Measurements from ENCODE around the gene KDM2A. TPM values are rescaled to one million over a fixed set of nuclear protein-coding genes. Genes with fewer than 3 reads are reported as not detected.
A peak's percentile ranks its signal among the peaks of the same experiment; 100 is the strongest.
"Not testable (repeated sequence)": the region's sequence is repeated elsewhere in the genome, so short reads cannot be mapped to it uniquely, and the experiment has no call there.

Gene KDM2A
- total RNA-seq, 3 donors from 2014 or later (not counting 1 experiment from before 2014, with no cell fraction given) = 268 to 312 (median 283) TPM

DNA sequence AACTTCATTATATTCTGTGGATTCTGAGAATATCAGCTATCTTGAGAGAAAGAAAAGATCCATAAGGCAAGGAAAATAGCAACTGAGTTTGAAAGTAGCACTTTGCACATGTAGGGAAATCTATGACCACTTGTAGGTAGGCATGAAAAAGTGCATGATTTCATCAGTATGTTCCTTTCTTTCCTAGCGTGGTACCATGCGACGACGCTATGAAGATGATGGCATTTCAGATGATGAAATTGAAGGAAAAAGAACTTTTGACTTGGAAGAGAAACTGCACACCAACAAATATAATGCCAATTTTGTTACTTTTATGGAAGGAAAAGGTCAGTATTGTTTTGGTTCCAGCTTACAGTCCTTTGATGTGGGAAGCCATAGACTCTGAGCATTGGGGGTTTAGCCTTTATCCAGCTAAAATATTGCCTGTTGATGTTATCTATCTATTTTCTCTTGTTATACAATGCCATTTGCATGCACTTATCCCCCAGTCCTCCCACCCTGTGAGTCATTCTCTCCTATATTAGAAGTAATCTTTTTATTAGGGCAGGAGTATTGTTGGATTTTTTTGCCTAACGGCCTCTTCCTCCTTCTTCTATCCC is 60.9 kb downstream of the KDM2A start:
- Mint-ChIP-seq H3K36me3 (peaks cover 14% of the 10 kb centered on the region), H3K4me1 (peaks cover 37 to 39% of the 10 kb centered on the region in 2 donors), H3K27ac (no peak overlapping the region), H3K27me3 (ENCODE audit: low read depth in 2 of 2) (no peaks in the 10 kb centered on the region), H3K9me3 (no peaks in the 10 kb centered on the region), H3K4me3 (no peak overlapping the region)
- Histone ChIP-seq H3K36me3 (ENCODE audit: control insufficient read depth, insufficient read depth, low read length) (peaks cover 47% of the 10 kb centered on the region), H3K4me3 (ENCODE audit: low read length) (no peak overlapping the region), H3K27ac (ENCODE audit: low read length) (no peak overlapping the region), H3K4me1 (ENCODE audit: control insufficient read depth, insufficient read depth, low read length) (no peaks in the 10 kb centered on the region), H3K27me3 (ENCODE audit: control insufficient read depth, insufficient read depth, low read length) (no peaks in the 10 kb centered on the region), H3K9me3 (ENCODE audit: control insufficient read depth, insufficient read depth, low read length) (no peaks in the 10 kb centered on the region)
- ATAC-seq (no peak), DNase-seq (no peak)
- TF ChIP-seq, protein P1, sequence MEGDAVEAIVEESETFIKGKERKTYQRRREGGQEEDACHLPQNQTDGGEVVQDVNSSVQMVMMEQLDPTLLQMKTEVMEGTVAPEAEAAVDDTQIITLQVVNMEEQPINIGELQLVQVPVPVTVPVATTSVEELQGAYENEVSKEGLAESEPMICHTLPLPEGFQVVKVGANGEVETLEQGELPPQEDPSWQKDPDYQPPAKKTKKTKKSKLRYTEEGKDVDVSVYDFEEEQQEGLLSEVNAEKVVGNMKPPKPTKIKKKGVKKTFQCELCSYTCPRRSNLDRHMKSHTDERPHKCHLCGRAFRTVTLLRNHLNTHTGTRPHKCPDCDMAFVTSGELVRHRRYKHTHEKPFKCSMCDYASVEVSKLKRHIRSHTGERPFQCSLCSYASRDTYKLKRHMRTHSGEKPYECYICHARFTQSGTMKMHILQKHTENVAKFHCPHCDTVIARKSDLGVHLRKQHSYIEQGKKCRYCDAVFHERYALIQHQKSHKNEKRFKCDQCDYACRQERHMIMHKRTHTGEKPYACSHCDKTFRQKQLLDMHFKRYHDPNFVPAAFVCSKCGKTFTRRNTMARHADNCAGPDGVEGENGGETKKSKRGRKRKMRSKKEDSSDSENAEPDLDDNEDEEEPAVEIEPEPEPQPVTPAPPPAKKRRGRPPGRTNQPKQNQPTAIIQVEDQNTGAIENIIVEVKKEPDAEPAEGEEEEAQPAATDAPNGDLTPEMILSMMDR (IDR thresholded peaks at IDR 0.05) = no peak
- WGBS (ENCODE audit: insufficient coverage) = 100% methylated on average over 4 of the region's 5 CpGs
- intact Hi-C loops (cut with micrococcal nuclease) = no loop called here

DNA sequence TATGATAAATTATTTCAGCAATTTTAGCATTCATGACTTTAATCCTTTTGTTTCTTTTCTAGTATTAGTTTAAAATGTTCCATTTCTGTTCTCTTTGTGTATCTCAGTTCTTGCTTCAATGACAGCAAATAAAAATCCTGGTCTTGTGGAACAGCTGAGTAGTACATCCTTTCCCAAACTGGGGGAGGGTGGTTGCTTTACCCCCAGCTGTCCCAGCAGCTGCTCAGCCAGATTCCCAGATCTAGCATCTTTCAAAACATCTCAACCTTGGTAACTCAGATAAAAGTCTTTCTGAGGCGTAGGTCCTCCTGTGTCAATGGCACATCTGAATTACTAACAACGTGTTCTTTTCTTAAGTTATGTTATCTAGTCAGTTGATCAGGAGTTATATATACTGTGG is 75.0 kb downstream of the KDM2A start:
- DNase-seq = no peak
- peaks cover 14 to 15% of the 10 kb centered on the region in 2 donors for H3K4me1 Mint-ChIP-seq
- Histone ChIP-seq H3K27me3 (ENCODE audit: control insufficient read depth, insufficient read depth, low read length) (no peaks in the 10 kb centered on the region), H3K27ac (ENCODE audit: low read length) (no peak overlapping the region), H3K36me3 (ENCODE audit: control insufficient read depth, insufficient read depth, low read length) (peaks cover 17% of the 10 kb centered on the region), H3K4me1 (ENCODE audit: control insufficient read depth, insufficient read depth, low read length) (no peaks in the 10 kb centered on the region), H3K4me3 (ENCODE audit: low read length) (no peak overlapping the region), H3K9me3 (ENCODE audit: control insufficient read depth, insufficient read depth, low read length) (no peaks in the 10 kb centered on the region)
- TF ChIP-seq, protein P1 (IDR thresholded peaks at IDR 0.05) = no peak
- no peak overlapping the region for H3K4me3 Mint-ChIP-seq
- H3K27ac Mint-ChIP-seq = no peak overlapping the region
- intact Hi-C loops (cut with micrococcal nuclease) = no loop called here
- H3K9me3 Mint-ChIP-seq = no peaks in the 10 kb centered on the region
- no peaks in the 10 kb centered on the region for H3K27me3 Mint-ChIP-seq (ENCODE audit: low read depth in 2 of 2)
- H3K36me3 Mint-ChIP-seq = no peaks in the 10 kb centered on the region
- WGBS (ENCODE audit: insufficient coverage) = no CpG with 5 or more reads among the region's 2 CpGs
- ATAC-seq = no peak

DNA sequence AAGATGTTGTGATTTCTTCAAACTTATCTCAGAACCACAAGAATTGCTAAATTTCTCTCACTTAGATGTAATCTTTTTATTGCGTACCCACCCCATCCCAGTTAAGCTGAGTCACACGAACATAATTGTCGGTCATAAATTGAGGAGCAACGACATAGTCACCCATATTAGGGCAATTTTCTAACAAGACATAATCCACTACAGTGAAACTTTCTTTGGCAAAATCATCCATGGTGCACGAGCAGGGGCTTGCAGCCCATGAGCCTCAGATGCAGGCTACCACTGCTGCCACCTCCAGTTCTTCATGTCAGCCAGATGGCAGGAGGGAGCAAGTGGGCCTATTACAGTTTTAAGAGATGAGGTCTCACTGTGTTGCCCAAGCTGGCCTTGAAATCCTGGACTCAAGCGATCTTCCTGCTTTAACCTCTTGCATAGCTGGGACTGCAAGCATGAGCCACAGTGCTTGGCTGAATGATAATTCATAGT is 77.0 kb downstream of the KDM2A start:
- H3K4me3 Mint-ChIP-seq = no peak overlapping the region
- no peak for ATAC-seq
- Histone ChIP-seq H3K9me3 (ENCODE audit: control insufficient read depth, insufficient read depth, low read length) (no peaks in the 10 kb centered on the region), H3K27me3 (ENCODE audit: control insufficient read depth, insufficient read depth, low read length) (no peaks in the 10 kb centered on the region), H3K27ac (ENCODE audit: low read length) (no peak overlapping the region), H3K4me3 (ENCODE audit: low read length) (no peak overlapping the region), H3K36me3 (ENCODE audit: control insufficient read depth, insufficient read depth, low read length) (peaks cover 19% of the 10 kb centered on the region), H3K4me1 (ENCODE audit: control insufficient read depth, insufficient read depth, low read length) (no peaks in the 10 kb centered on the region)
- no peaks in the 10 kb centered on the region for H3K9me3 Mint-ChIP-seq
- WGBS (ENCODE audit: insufficient coverage) = 92% methylated on average over 6 of the region's 6 CpGs
- DNase-seq = no peak
- TF ChIP-seq, protein P1 (IDR thresholded peaks at IDR 0.05) = no peak
- intact Hi-C loops (cut with micrococcal nuclease) = no loop called here
- peaks cover 12 to 17% of the 10 kb centered on the region in 2 donors for H3K4me1 Mint-ChIP-seq
- peak overlapping the region in 1 of 2 donors; percentile 54 for H3K27ac Mint-ChIP-seq
- H3K36me3 Mint-ChIP-seq = no peaks in the 10 kb centered on the region
- H3K27me3 Mint-ChIP-seq (ENCODE audit: low read depth in 2 of 2) = no peaks in the 10 kb centered on the region

DNA sequence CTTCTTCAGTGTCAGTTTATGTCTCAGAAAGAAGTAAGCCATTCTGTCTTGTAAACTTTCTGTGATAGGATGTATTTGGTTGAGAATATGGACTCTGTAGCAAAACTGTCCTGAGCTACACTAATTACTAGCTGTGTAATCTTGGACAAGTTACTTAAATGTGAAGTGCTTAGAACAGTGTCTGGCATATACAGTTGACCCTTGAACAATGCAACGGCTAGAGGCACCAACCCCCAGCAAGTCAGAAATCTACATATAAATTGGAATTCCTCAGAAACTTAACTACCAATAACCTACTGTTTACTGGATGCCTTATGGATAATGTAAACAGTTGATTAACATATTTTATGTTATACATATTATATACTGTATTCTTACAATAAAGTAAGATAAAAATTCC is 78.5 kb downstream of the KDM2A start:
- H3K9me3 Mint-ChIP-seq = no peaks in the 10 kb centered on the region
- intact Hi-C loops (cut with micrococcal nuclease) = no loop called here
- DNase-seq (no peak), ATAC-seq (no peak)
- Histone ChIP-seq H3K27me3 (ENCODE audit: control insufficient read depth, insufficient read depth, low read length) (no peaks in the 10 kb centered on the region), H3K36me3 (ENCODE audit: control insufficient read depth, insufficient read depth, low read length) (peaks cover 20% of the 10 kb centered on the region), H3K4me1 (ENCODE audit: control insufficient read depth, insufficient read depth, low read length) (no peaks in the 10 kb centered on the region), H3K9me3 (ENCODE audit: control insufficient read depth, insufficient read depth, low read length) (no peaks in the 10 kb centered on the region), H3K27ac (ENCODE audit: low read length) (no peak overlapping the region), H3K4me3 (ENCODE audit: low read length) (no peak overlapping the region)
- peak overlapping the region; percentile 34 to 38 for H3K27ac Mint-ChIP-seq
- peaks cover 12 to 17% of the 10 kb centered on the region in 2 donors for H3K4me1 Mint-ChIP-seq
- no peak overlapping the region for H3K4me3 Mint-ChIP-seq
- TF ChIP-seq, protein P1 (IDR thresholded peaks at IDR 0.05) = no peak
- H3K36me3 Mint-ChIP-seq = no peaks in the 10 kb centered on the region
- 100% methylated on average over 1 of the region's 1 CpG for WGBS (ENCODE audit: insufficient coverage)
- no peaks in the 10 kb centered on the region for H3K27me3 Mint-ChIP-seq (ENCODE audit: low read depth in 2 of 2)

DNA sequence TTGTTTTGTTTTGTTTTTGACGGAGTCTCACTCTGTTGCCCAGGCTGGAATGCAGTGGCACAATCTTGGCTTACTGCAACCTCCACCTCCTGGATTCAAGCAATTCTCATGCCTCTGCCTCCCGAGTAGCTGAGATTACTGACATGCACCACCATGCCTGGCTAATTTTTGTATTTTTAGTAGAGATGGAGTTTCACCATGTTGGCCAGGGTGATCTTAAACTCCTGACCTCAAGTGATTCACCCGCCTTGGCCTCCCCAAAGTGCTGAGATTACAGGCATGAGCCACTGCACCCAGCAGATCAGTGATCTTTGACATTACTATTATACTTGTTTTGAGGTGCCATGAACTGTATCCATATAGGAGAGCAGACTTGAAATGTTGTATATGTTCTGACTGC is 79.7 kb downstream of the KDM2A start:
- peaks cover 18% of the 10 kb centered on the region for H3K36me3 ChIP-seq (ENCODE audit: control insufficient read depth, insufficient read depth, low read length)
- H3K4me1 ChIP-seq (ENCODE audit: control insufficient read depth, insufficient read depth, low read length); H3K36me3 Mint-ChIP-seq; DNase-seq; H3K27me3 Mint-ChIP-seq (ENCODE audit: low read depth in 2 of 2); H3K27ac ChIP-seq (ENCODE audit: low read length); H3K9me3 ChIP-seq (ENCODE audit: control insufficient read depth, insufficient read depth, low read length); ATAC-seq; H3K4me3 ChIP-seq (ENCODE audit: low read length); H3K4me3 Mint-ChIP-seq; intact Hi-C loops (cut with micrococcal nuclease); H3K27me3 ChIP-seq (ENCODE audit: control insufficient read depth, insufficient read depth, low read length); H3K9me3 Mint-ChIP-seq: not testable (repeated sequence)
- Mint-ChIP-seq H3K27ac (peak overlapping the region; percentile 24 to 46), H3K4me1 (peaks cover 12 to 17% of the 10 kb centered on the region in 2 donors)
- WGBS (ENCODE audit: insufficient coverage) = 100% methylated on average over 2 of the region's 3 CpGs

Measured in natural killer cell (primary cell).